K562 treated with DMSO at 1 percent for 48 hours (cell line): ENCODE results near the gene TSPAN32. TPM values are rescaled to one million over a fixed set of nuclear protein-coding genes. Genes with fewer than 3 reads are reported as not detected.

Experiments used
- total RNA-seq: library from RNA; unstranded; fragments of 300-600 nt; gene quantifications from 2 replicates; pipeline ENCODE4 v1.2.3, GENCODE V29; 2022; ENCODE audit warnings: low replicate concordance; ENCODE audit errors: extremely low read depth

Gene TSPAN32, protein sequence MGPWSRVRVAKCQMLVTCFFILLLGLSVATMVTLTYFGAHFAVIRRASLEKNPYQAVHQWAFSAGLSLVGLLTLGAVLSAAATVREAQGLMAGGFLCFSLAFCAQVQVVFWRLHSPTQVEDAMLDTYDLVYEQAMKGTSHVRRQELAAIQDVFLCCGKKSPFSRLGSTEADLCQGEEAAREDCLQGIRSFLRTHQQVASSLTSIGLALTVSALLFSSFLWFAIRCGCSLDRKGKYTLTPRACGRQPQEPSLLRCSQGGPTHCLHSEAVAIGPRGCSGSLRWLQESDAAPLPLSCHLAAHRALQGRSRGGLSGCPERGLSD
- total RNA-seq, result not detected in 2 replicates

DNA sequence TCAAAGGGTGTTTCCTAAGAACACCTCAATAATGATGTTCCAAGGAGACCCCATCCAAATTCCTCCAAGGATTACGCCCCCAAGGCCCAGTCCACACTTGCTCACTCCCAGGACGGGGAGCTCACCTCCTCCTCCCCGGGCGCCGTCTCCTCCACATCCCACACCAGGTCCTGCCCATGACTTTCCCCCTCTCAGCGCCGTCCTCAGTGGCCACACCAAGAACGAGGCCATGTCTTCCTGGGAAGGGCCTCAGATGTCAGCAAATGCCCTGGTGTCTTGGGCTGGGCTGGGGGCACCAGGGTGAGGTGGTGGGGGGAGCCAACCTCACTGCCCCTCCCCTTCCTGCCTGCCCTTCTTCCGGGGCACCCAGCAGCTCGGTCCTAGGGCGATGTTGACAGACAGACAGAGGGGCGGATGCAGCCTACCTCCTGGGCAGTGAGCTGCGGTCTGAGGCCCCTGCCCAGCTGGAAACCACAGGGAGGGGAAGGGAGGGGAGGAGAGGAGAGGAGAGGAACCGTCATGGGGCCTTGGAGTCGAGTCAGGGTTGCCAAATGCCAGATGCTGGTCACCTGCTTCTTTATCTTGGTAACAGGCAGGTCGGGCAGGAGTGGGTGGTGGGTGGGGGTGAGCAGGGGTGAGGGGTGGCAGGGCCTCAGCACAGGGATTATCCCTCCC, at the start of gene TSPAN32, which contains the start of gene C11orf21:
TSS of gene TSPAN32 (plus strand) at position 383 of the 675 bp plus-strand sequence. CDS start at position 520, 137 bp downstream.
TSS of gene C11orf21 (minus strand) at position 288 of the 675 bp plus-strand sequence. CDS start at position 178, 110 bp downstream.

DNA sequence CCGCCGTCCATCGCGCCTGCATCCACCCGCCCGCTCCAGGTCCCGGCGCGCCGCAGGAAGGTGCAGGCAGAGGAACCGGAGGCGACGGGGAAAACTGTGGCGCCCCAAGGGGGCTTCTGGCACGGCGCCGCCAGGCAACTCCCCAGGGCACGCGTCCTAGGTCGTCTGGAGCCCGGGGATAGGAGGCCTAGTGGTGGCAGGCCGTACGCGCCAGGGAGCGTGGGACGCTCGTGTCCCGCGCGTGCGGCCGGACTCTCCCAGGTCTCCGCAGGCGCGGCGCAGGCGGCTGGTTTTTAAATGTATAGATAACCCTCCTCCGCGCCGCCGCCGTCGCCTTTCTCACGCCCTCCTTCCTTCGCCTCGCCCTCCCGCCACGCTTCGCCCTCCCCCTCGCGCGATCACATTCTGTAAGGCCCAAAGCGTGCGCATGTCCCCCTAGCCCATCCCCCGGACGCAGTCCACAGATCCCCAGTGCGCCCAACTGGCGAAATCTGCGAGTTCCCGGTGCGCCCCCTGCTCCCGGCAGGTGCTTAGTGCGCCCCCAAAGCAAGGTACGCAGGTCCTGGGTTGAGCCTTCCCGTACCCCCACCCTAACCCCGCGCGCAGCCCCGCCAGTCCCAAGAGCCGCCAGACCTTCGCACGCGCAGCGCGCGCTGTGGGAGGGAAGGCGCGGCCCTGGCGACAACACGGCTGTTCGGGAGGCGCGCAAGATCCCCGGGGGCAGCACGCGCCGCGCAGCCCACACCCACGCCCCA, 31.3 kb upstream of the TSPAN32 start, which contains the start of gene ASCL2:
TSS of gene ASCL2 (minus strand) at position 267 of the 755 bp plus-strand sequence. CDS start at position 11, 256 bp downstream.

Other genes starting within 250 kb of the TSPAN32 start
- not detected in 2 replicates for gene IGF2, start 162.6 kb upstream of the TSPAN32 start, total RNA-seq
- not detected in 2 replicates for gene INS, start 140.8 kb upstream of the TSPAN32 start, total RNA-seq
- not detected in 2 replicates for gene TH, start 130.2 kb upstream of the TSPAN32 start, total RNA-seq
- gene ASCL2, start 31.4 kb upstream of the TSPAN32 start, total RNA-seq, result not detected in 2 replicates
- not detected in 2 replicates for gene C11orf21, start 95 bp upstream of the TSPAN32 start, total RNA-seq
- not detected in 2 replicates for gene CD81, start 75.3 kb downstream of the TSPAN32 start, total RNA-seq
- not detected in 2 replicates for gene TSSC4, start 98.7 kb downstream of the TSPAN32 start, total RNA-seq
- not detected in 2 replicates for gene TRPM5, start 142.5 kb downstream of the TSPAN32 start, total RNA-seq
- gene KCNQ1, start 143.0 kb downstream of the TSPAN32 start, total RNA-seq, result not detected in 2 replicates